HFF-Myc (cell line): ENCODE results near the gene SNN.

Source experiments
- DNase-seq: peaks from one replicate; pipeline ENCODE4 v3.0.0-alpha.2; 2011; ENCODE audit warnings: low read depth; ENCODE audit errors: extremely low read depth
- H3K4me3 ChIP-seq: replicated peaks from 2 replicates; pipeline ENCODE4 v1.5.1; 2011; ENCODE audit warnings: low read depth, mild to moderate bottlenecking, control low read depth, low read length
- TF ChIP-seq, protein P1 (sequence below): IDR thresholded peaks from 2 replicates; pipeline ENCODE4 v1.5.1; 2012; ENCODE audit warnings: mild to moderate bottlenecking, low read depth, low read length, control low read depth; ENCODE audit errors: missing control alignments

Gene SNN

DNA sequence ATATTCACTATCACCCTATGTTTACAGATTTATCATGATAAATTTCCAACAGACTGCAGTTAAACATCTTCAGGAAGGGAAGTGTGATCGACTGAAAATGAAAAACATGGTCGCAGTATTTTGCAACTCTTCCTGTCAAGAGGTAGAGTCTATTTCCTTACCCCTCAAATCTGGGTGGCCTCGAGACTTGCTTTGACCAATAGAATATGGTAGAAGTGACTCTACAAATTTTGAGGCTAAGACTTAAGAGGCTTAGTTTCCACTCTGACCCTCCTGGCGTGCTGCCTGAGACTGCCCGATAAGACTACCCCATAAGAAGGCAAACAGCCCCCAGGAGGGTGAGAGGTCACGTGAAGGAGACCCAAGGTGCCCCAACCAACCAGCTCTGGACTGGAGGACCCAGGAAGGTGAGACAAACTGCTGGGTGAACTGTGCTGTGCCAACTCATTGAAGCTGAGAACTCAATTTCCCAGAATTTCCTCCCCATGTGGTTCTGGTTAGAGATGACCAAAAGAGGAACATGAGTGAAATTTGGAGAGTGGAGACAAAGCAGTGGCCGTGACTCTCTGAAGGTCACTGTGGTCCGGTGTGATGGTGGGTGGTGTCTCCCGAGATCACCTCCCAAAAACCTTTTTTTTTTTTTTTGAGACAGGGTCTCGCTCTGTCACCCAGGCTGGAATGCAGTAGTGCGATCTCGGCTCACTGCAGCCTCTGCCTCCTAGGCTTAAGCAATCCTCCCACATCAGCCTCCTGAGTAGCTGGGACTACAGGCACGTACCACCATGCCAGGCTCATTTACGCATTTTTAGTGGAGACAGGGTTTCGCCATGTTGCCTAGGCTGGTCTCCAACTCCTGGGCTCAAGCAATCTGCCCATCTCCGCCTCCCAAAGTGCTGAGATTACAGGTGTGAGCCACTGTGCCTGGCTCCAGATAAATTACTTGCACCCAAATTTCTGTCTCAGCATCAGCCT, 43.3 kb upstream of the SNN start:
- DNase-seq, result no peak
- H3K4me3 ChIP-seq, result no peak overlapping the region
- TF ChIP-seq, protein P1, sequence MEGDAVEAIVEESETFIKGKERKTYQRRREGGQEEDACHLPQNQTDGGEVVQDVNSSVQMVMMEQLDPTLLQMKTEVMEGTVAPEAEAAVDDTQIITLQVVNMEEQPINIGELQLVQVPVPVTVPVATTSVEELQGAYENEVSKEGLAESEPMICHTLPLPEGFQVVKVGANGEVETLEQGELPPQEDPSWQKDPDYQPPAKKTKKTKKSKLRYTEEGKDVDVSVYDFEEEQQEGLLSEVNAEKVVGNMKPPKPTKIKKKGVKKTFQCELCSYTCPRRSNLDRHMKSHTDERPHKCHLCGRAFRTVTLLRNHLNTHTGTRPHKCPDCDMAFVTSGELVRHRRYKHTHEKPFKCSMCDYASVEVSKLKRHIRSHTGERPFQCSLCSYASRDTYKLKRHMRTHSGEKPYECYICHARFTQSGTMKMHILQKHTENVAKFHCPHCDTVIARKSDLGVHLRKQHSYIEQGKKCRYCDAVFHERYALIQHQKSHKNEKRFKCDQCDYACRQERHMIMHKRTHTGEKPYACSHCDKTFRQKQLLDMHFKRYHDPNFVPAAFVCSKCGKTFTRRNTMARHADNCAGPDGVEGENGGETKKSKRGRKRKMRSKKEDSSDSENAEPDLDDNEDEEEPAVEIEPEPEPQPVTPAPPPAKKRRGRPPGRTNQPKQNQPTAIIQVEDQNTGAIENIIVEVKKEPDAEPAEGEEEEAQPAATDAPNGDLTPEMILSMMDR, result no peak

- no peak overlapping the region for H3K4me3 ChIP-seq
- DNase-seq, result no peak
- TF ChIP-seq, protein P1, result no peak
Measured at GRCh38 chr16:11625769-11626168, 42.5 kb upstream of the SNN start.

GRCh38 chr16:11626657-11627291, 41.5 kb upstream of the SNN start:
- H3K4me3 ChIP-seq, result no peak overlapping the region
- TF ChIP-seq, protein P1, result no peak
- no peak for DNase-seq

DNA sequence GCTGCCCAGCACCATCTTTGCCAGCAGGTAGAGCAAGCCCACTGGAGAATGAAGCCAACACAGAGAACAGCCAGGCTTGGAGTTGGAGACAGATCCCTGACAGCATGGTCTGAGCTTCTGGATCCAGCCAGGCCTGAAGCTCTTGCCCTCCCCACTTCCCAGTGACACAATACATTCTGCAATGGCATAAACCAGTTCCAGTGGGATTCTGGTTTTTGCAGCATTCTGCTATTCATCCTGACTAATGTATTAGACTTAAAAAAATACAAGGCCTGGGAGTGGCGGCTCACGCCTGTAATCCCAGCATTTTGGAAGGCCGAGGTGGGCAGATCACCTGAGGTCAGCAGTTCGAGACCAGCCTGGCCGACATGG, 41.0 kb upstream of the SNN start:
- no peak overlapping the region for H3K4me3 ChIP-seq
- TF ChIP-seq, protein P1, result no peak

GRCh38 chr16:11627822-11628457, 40.3 kb upstream of the SNN start:
- TF ChIP-seq, protein P1, result no peak
- no peak overlapping the region for H3K4me3 ChIP-seq

More for the DNA sequence above, 41.0 kb upstream of the SNN start:
- no peak for DNase-seq

DNA sequence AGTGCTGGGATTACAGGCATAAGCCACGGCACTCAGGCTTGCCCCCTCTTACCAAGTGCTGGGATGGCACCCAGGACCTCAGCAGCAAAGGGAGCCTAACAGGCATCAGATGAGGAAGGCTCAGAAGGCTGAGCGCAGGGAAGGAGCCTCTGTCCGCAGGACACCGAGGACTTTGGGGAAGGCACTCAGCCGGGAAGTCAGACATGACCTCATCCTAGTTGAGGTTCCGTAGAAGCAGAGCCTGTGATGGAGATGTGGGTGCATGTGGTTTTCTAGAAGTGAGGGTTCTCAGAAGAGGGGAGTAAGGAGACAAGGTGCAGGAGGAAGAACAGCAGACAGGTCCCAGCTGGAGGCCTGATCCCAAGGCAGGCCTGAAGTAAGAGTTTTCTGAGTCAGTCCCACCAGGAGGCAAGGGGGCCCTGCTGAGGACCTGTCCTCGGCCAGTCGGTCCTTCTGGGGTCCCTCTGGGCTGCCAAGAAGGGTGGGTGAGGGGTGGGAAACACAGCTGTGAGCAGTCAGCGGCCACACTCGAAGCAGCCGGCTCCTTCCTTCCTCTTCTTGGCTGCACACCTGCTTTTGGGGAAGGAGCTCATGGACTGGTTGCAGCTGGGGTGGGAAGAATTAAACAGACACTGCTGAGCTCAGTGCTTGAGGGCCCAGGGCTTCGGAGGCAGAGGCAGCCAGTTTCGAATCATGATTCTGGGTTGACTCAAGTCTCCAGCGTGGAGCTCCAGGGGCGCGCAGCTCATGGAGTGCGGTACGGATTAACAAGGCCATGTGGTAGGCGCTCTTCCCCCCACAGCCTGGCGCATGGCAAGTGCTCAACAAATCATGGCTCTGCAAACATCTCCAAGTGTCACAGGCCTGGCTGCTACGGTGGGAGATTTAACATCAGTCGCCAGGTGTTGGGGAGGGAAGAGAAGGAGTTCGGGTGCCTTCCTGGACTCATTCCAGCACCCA, 38.9 kb upstream of the SNN start:
- DNase-seq, result no peak
- TF ChIP-seq, protein P1, result no peak
- H3K4me3 ChIP-seq, result no peak overlapping the region

More at GRCh38 chr16:11627822-11628457, 40.3 kb upstream of the SNN start:
- no peak for DNase-seq
